Measurements from ENCODE around the gene SLC27A2. TPM values are rescaled to one million over a fixed set of nuclear protein-coding genes. Genes with fewer than 3 reads are reported as not detected.

SLC27A2 gene
- total and polyA plus RNA-seq, 2 experiments from 2014 or later: 2.8 to 9.4 TPM

Small RNA genes within 50 kb of the gene (small RNA-seq; reads per million reads assigned to genes)
- not detected for gene RF00019 (ENCODE audit: low replicate concordance)

Other genes starting within 250 kb of the SLC27A2 start
- gene ATP8B4, start 63.0 kb upstream of the SLC27A2 start, total RNA-seq (2014; rRNA removed; shearing (Covaris generic)): 0.24 and 4.5 TPM in 2 replicates
- 0.07 TPM in 1 of 2 replicates, not detected in the other for gene ATP8B4, start 63.0 kb upstream of the SLC27A2 start, polyA plus RNA-seq (2016; fragmentation: Nextera tagmentation; extraction: Ambion mirVana)
- gene HDC, start 83.5 kb downstream of the SLC27A2 start, total RNA-seq (2014; rRNA removed; shearing (Covaris generic)): not detected in 2 replicates
- not detected in 2 replicates for gene HDC, start 83.5 kb downstream of the SLC27A2 start, polyA plus RNA-seq (2016; fragmentation: Nextera tagmentation; extraction: Ambion mirVana)
- 42.8 and 53.9 TPM in 2 replicates for gene GABPB1, start 173.0 kb downstream of the SLC27A2 start, total RNA-seq (2014; rRNA removed; shearing (Covaris generic))
- gene GABPB1, start 173.0 kb downstream of the SLC27A2 start, polyA plus RNA-seq (2016; fragmentation: Nextera tagmentation; extraction: Ambion mirVana): 29.4 and 34.4 TPM in 2 replicates
- gene USP8, start 242.2 kb downstream of the SLC27A2 start, total RNA-seq (2014; rRNA removed; shearing (Covaris generic)): 60.3 and 64.8 TPM in 2 replicates
- gene USP8, start 242.2 kb downstream of the SLC27A2 start, polyA plus RNA-seq (2016; fragmentation: Nextera tagmentation; extraction: Ambion mirVana): 50.0 and 68.6 TPM in 2 replicates

Measured in GM23338 (cell line).